IPS-18c (cell line): Measurements from ENCODE around the gene CDC73.
"Not testable (repeated sequence)": the region's sequence is repeated elsewhere in the genome, so short reads cannot be mapped to it uniquely, and the experiment has no call there.

ENCODE experiments used
- H3K4me3 ChIP-seq: 2 replicates; pipeline ENCODE4 v1.7.0; 2013; ENCODE audit warnings: low read depth, mild to moderate bottlenecking, low read length, moderate library complexity; ENCODE audit not compliant: insufficient read depth
- H3K9me3 ChIP-seq: one replicate; pipeline ENCODE4 v1.6.1; 2013; ENCODE audit warnings: mild to moderate bottlenecking, low read length, moderate library complexity; ENCODE audit not compliant: control insufficient read depth, insufficient read depth

Gene CDC73

GRCh38 chr1:193285641-193286040 lies 163.8 kb downstream of the CDC73 start:
- H3K9me3 ChIP-seq, result no peaks in the 10 kb centered on the region
- H3K4me3 ChIP-seq, result no peak overlapping the region

GRCh38 chr1:193288548-193289080 lies 166.8 kb downstream of the CDC73 start:
- H3K9me3 ChIP-seq, H3K4me3 ChIP-seq: not testable (repeated sequence)

- no peak overlapping the region for H3K4me3 ChIP-seq
Measured at GRCh38 chr1:193293726-193294125, 171.9 kb downstream of the CDC73 start.

GRCh38 chr1:193299038-193299437 lies 177.2 kb downstream of the CDC73 start:
- Histone ChIP-seq H3K9me3 (no peaks in the 10 kb centered on the region), H3K4me3 (no peak overlapping the region)

More at GRCh38 chr1:193293726-193294125, 171.9 kb downstream of the CDC73 start:
- H3K9me3 ChIP-seq, result no peaks in the 10 kb centered on the region

- Histone ChIP-seq H3K9me3 (no peaks in the 10 kb centered on the region), H3K4me3 (no peak overlapping the region)
Measured at GRCh38 chr1:193301746-193302145, 179.9 kb downstream of the CDC73 start.

- no peak overlapping the region for H3K4me3 ChIP-seq
- H3K9me3 ChIP-seq, result no peaks in the 10 kb centered on the region
Measured at GRCh38 chr1:193303849-193304248, 182.0 kb downstream of the CDC73 start.
